SW 1271 (cell line): Measurements from ENCODE around the gene CTCFL.
"Not testable (repeated sequence)": the region's sequence is repeated elsewhere in the genome, so short reads cannot be mapped to it uniquely, and the experiment has no call there.

Source experiments
- DNase-seq, 2 experiments: peaks; one replicate each; lab custom pipeline; 2025; lab: John Stamatoyannopoulos, UW

Gene CTCFL

GRCh38 chr20:57536120-57536708 lies 11.3 kb upstream of the CTCFL start:
- DNase-seq = no peak

GRCh38 chr20:57535297-57535696 lies 10.4 kb upstream of the CTCFL start:
- no peak for DNase-seq

- DNase-seq = no peak
These were observed 7.2 kb upstream of the CTCFL start for GRCh38 chr20:57532104-57532503.

GRCh38 chr20:57530327-57530981 lies 5.5 kb upstream of the CTCFL start:
- DNase-seq = no peak

- no peak for DNase-seq
These were observed 4.9 kb upstream of the CTCFL start for GRCh38 chr20:57529810-57530209.

DNA sequence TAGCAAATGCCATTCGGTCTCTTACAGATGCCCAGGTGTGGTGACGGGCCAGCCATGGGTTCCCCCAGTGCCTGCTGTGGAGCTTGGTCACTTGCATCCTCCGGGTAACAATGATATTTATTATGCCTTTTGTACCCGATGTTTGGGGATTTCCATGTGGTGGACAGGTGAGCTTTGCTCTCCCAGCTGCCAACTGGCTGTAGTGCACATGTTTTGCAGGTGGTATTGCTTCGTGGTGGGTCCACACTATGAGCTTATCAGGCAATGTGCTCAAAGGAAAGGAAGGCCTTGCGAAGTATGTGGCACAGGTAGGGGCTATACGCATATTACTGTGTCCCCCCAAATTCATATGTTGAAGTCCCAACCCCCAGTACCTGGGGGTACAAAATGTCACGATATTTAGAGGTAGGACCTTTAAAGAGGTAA lies 4.2 kb upstream of the CTCFL start:
- no peak for DNase-seq

DNA sequence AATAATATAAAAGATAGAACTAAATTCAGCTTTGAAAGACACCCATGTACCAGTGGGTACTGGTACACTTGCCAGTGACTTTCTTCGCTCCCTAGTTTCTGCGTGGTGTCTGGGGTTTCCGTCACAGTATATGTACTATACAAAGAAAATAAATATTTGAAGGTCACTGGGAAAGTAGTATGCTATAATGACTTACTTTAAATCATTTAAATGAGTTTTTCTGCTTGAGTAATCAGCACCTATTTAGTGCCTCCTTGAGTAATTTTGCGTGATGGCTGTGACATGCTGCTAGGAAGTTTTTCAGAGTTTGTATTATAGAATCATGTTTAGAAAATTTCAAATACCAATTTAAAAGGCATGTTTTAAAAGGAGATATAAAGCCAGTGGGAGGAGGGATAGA lies 3.2 kb upstream of the CTCFL start:
- DNase-seq = no peak

DNA sequence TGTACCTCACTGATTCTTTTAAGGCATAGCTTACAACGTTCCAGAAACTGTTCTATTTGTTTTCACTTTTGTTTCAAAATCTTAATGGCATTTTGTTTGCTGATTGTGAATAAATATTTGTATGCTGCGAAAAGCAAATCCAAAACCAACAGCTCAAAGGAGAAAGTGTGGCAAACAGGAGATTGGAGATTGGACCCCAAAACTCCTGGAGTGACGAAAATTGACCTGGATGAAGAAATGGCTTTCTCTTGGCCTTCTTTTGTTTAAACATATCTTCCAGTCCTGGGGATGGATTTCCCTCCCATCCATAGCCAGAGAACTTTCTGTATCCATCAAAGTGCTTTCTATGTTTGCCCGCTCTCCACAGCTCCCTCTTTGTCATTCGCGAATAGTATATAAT lies 2.8 kb upstream of the CTCFL start:
- no peak for DNase-seq

DNA sequence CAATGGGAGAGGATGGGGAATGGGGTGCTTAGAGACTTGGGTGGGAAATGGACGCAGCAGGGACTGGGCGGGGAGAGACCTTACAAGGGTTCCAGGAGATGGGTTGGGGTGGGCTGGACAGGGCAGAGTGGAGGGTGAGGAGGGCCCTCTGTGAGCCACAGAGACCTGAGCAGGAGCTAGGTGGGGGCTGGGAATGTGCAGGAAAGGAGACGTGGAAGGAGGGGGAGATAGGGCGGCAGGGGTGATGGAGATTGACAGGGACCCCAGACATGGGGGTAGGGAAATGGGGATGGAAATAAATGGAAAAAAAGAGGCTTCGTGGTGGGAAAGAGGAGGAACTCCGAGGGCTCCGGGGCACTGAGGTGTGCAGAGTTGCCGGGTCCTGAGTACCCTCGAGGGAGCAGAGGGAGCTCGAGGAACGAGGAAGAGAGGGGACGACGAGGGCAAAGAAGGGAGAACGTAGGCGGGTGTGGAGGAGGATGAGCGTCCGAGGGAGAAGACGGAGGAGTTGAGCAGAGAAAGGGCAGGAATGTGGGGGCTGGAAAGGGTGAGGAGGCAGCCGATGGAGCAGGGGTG lies 2.0 kb upstream of the CTCFL start:
- DNase-seq = no peak

GRCh38 chr20:57526087-57526884 lies 1.3 kb upstream of the CTCFL start:
- DNase-seq = no peak

- DNase-seq = no peak
These were observed 567 bp upstream of the CTCFL start for GRCh38 chr20:57525328-57526086.

DNA sequence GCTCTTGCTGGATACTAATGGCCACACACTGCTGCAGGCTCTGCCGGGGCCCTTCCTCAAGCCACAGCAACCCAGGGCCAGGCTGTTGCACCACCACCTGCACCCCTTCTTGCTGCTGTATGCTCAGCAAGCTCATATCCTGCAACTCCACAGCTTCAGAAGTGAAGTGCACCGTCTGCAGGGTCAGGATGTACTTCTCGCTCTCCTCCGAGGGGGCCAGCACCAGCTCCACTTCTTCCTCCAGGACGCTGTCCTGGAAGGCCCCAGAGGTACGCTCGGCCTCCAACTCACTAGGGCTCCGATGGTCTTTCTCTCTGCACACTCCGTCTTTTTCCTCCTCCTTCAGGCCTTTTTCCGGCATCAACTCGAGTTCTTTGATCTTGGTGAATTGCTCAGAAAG lies 1.2 kb downstream of the CTCFL start:
- DNase-seq = no peak

DNA sequence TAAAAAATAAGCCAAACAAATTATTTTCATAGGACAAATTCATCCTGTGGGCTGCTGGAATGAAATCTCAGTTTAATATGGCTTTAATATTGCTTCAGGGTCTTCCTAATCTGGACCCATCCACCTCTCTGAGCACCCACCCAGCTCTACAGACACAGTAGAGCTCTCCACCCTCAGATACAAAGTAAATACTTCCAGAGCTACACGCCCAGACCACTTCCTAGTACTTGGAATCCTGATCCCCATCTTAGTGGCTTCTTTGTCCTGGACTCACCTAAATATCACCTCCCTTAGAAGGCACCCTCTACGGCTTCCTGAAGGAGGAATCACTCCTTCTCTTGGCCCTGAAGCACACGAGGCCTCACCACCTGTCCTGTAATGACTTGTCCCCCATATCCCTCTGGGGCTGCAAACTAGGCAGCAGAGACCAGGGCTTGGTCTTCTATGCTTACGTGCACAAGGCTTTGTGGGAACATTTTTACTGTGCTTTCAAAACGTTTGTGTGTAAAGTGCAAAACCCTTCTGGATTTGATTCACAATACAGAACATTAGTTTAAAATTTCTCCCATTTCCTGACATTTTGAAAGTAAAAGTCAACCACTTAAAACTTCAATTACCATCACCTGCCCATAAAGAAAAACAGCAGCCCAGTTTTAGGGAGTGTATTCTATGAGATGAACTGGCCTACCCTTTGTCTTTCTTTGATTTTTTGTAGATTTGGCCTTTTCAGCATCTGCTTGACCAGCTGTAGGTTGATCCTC lies 2.4 kb downstream of the CTCFL start:
- DNase-seq = no peak

GRCh38 chr20:57517904-57518303 lies 7.0 kb downstream of the CTCFL start:
- no peak for DNase-seq

DNA sequence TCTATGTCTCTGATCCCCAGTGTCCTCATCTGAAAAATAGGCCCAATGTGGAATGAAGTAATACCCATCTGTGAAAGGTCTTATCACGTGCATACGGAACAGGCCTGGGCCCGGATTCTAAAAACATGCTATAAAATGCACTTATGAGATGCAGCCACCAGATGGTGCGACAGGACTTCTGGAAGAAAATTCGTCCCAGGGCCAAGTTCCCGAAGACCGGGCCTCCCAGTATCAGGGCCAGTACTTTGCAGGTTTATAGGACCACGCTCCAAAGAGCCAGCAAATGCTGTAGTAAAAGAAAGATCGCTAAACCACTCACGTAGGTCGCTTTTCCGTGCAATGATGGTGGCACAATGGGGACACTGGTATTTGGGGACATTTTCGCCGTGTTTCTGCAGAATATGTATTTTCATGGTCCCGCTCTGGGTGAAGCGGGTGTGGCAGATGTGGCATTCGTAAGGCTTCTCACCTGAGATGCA lies 10.6 kb downstream of the CTCFL start:
- DNase-seq = peak in 1 of 2 experiments; percentile 63

DNA sequence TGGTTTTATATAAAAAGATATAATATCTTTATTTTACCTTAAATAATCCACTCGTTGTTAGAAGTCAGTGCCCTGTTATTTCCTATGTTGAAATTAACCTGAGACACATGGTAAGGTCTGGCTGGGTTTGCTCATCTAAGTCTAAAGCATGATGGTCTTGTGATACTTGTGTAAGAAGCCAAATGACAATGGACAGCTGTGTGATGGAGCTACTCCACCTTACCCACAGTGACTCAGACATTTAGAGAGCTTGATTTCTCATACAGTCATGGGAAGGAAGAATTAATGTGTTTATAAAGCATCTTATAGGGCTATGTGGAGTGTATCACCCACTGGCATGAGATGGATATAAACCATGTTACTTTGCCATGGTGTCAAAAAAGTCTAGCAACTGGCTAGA lies 11.7 kb downstream of the CTCFL start:
- DNase-seq = no peak

DNA sequence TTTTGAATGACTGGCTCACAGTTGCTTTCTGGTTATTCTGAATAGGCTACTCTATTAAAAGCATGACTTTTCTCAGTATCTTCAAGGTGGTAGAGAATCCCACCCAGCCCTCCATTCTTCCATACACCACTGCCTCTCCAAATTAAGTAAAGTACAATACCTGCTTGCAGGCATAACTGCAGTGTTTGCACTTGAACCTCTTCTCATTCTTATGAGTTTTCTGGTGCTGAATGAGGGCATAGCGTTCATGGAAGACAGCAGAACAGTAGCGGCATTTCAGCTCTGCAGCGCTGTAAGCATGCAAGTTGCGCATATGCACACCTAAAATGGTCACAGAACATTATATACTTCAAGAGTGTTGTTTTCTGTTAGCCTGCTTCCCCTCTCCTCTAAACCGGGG lies 12.5 kb downstream of the CTCFL start:
- DNase-seq = no peak

DNA sequence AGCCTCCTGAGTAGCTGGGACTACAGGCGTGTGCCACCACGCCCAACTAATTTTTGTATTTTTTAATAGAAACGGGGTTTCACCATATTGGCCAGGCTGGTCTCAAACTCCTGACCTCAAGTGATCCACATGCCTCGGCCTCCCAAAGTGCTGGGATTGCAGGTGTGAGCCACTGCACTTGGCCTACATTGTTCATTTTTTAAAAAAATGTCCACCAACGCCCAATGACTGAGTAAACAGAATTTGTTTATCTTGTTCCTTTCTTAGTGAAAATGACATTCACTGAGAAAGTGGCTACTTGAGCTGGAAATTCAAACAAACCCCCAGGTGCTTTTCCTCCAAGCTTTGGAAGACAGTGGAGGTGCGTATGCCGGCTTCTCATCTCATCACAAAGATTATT lies 13.2 kb downstream of the CTCFL start:
- DNase-seq = not testable (repeated sequence)

- DNase-seq = peak in 1 of 2 experiments; percentile 37
These were observed 15.2 kb downstream of the CTCFL start for GRCh38 chr20:57509665-57510237.

GRCh38 chr20:57508831-57509230 lies 16.1 kb downstream of the CTCFL start:
- DNase-seq = no peak

- no peak for DNase-seq
These were observed 16.6 kb downstream of the CTCFL start for GRCh38 chr20:57508381-57508780.
